ENCODE data around the gene ADAM8. TPM values are rescaled to one million over a fixed set of nuclear protein-coding genes. Genes with fewer than 3 reads are reported as not detected.
A peak's percentile ranks its signal among the peaks of the same experiment; 100 is the strongest.

Gene ADAM8
- total and polyA plus RNA-seq, 12 donors = 0.61 to 7.7 (median 3.8) TPM

GRCh38 chr10:133297504-133297903 is 20.8 kb upstream of the ADAM8 start:
- H3K4me3 ChIP-seq = no peak overlapping the region
- peaks cover 0 to 92% of the 10 kb centered on the region in 2 donors for H3K36me3 ChIP-seq (replicated peaks in 1 of 2)
- no peaks in the 10 kb centered on the region for H3K4me1 ChIP-seq (replicated peaks in 1 of 2)
- H3K27ac ChIP-seq = no peak overlapping the region
- TF ChIP-seq, protein P1, sequence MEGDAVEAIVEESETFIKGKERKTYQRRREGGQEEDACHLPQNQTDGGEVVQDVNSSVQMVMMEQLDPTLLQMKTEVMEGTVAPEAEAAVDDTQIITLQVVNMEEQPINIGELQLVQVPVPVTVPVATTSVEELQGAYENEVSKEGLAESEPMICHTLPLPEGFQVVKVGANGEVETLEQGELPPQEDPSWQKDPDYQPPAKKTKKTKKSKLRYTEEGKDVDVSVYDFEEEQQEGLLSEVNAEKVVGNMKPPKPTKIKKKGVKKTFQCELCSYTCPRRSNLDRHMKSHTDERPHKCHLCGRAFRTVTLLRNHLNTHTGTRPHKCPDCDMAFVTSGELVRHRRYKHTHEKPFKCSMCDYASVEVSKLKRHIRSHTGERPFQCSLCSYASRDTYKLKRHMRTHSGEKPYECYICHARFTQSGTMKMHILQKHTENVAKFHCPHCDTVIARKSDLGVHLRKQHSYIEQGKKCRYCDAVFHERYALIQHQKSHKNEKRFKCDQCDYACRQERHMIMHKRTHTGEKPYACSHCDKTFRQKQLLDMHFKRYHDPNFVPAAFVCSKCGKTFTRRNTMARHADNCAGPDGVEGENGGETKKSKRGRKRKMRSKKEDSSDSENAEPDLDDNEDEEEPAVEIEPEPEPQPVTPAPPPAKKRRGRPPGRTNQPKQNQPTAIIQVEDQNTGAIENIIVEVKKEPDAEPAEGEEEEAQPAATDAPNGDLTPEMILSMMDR (IDR thresholded peaks at IDR 0.05) = no peak
- no peak for TF ChIP-seq POLR2A (IDR thresholded peaks at IDR 0.05)
- DNase-seq = no peak
- intact Hi-C loops (cut with DNase I) = no loop called here
- H3K9me3 ChIP-seq (replicated peaks in 1 of 3) = no peaks in the 10 kb centered on the region
- no peaks in the 10 kb centered on the region for H3K27me3 ChIP-seq
- WGBS, 4 donors = 89 to 94% (median 90%) methylated on average over 8 to 10 of the region's 10 CpGs

- Histone ChIP-seq H3K36me3 (replicated peaks in 1 of 2) (peaks cover 0 to 86% of the 10 kb centered on the region in 2 donors), H3K9me3 (replicated peaks in 1 of 3) (no peaks in the 10 kb centered on the region), H3K27ac (no peak overlapping the region), H3K4me1 (replicated peaks in 1 of 2) (no peaks in the 10 kb centered on the region), H3K27me3 (no peaks in the 10 kb centered on the region), H3K4me3 (no peak overlapping the region)
- no peak for DNase-seq
- intact Hi-C loops (cut with DNase I) = no loop called here
- TF ChIP-seq POLR2A (IDR thresholded peaks at IDR 0.05) = no peak
- TF ChIP-seq, protein P1 (IDR thresholded peaks at IDR 0.05) = no peak
- 91 to 97% (median 94%) methylated on average over 33 to 42 of the region's 42 CpGs for whole genome bisulfite sequencing, 4 donors
Measured at GRCh38 chr10:133295426-133296320, 19.0 kb upstream of the ADAM8 start.

GRCh38 chr10:133294189-133294588 is 17.5 kb upstream of the ADAM8 start:
- peaks cover 0 to 86% of the 10 kb centered on the region in 2 donors for H3K36me3 ChIP-seq (replicated peaks in 1 of 2)
- peak overlapping the region in 2 of 5 donors; percentile 31 to 82 for H3K27ac ChIP-seq
- intact Hi-C loops (cut with DNase I) = no loop called here
- 78 to 93% (median 84%) methylated on average over 9 to 15 of the region's 15 CpGs for WGBS, 4 donors
- peak in 1 of 7 donors; percentile 57 for DNase-seq
- no peaks in the 10 kb centered on the region for H3K4me1 ChIP-seq (replicated peaks in 1 of 2)
- no peaks in the 10 kb centered on the region for H3K9me3 ChIP-seq (replicated peaks in 1 of 3)
- TF ChIP-seq POLR2A (IDR thresholded peaks at IDR 0.05) = no peak
- TF ChIP-seq, protein P1 (IDR thresholded peaks at IDR 0.05) = no peak
- H3K27me3 ChIP-seq = no peaks in the 10 kb centered on the region
- no peak overlapping the region for H3K4me3 ChIP-seq

DNA sequence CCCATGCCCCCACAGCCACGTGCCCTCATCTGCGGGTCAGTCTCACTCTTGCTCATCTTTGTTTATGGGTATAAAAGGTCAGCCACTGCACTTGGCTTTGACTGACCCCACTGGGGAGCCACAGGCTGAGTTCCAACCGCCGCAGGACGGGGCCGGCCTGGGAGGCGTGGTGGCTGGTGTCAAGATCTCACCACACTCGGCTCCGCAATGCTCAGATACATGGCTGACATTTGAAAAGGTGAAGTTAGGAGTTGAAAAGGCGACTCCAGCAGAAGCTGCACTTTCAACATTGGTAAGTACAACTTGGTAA is 17.1 kb upstream of the ADAM8 start:
- WGBS, 4 donors = 85 to 93% (median 88%) methylated on average over 8 to 10 of the region's 10 CpGs
- intact Hi-C loops (cut with DNase I) = no loop called here
- peaks cover 0 to 86% of the 10 kb centered on the region in 2 donors for H3K36me3 ChIP-seq (replicated peaks in 1 of 2)
- no peaks in the 10 kb centered on the region for H3K9me3 ChIP-seq (replicated peaks in 1 of 3)
- H3K27ac ChIP-seq = peak overlapping the region in 2 of 5 donors; percentile 31 to 82
- H3K4me1 ChIP-seq (replicated peaks in 1 of 2) = no peaks in the 10 kb centered on the region
- no peak overlapping the region for H3K4me3 ChIP-seq
- no peak for DNase-seq
- no peaks in the 10 kb centered on the region for H3K27me3 ChIP-seq
- no peak for TF ChIP-seq POLR2A (IDR thresholded peaks at IDR 0.05)
- TF ChIP-seq, protein P1 (IDR thresholded peaks at IDR 0.05) = no peak
